Measurements from ENCODE around the gene MPPED2. TPM values are rescaled to one million over a fixed set of nuclear protein-coding genes. Genes with fewer than 3 reads are reported as not detected.

Gene MPPED2
- total RNA-seq, 2 donors from 2014 or later: 1.6 to 3.1 TPM

DNA sequence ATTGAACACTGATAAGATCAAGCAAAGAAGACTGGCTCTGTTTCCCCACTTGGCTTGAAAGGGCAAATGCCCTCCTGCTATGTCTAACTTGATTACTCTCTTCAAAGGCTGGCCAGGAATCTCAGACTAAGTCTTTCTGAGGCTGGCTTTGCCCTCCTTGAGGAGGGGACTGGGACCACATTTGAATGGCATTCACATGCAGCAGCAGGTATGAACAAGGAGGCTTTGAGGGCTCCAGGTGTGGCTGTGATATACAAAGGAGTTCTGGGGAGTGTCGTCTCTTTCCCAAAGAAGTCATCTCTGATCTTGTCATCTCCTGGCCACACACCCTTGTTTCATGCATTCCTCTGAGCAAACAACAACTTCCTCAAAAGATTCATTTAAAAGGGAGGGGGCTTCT is 132.4 kb downstream of the MPPED2 start:
- no peak for DNase-seq
- 80 to 92% methylated on average over 1 of the region's 1 CpG for WGBS, 2 donors
- H3K4me3 ChIP-seq: no peak overlapping the region
- no peak for TF ChIP-seq POLR2A (IDR thresholded peaks at IDR 0.05)
- TF ChIP-seq, protein P1, sequence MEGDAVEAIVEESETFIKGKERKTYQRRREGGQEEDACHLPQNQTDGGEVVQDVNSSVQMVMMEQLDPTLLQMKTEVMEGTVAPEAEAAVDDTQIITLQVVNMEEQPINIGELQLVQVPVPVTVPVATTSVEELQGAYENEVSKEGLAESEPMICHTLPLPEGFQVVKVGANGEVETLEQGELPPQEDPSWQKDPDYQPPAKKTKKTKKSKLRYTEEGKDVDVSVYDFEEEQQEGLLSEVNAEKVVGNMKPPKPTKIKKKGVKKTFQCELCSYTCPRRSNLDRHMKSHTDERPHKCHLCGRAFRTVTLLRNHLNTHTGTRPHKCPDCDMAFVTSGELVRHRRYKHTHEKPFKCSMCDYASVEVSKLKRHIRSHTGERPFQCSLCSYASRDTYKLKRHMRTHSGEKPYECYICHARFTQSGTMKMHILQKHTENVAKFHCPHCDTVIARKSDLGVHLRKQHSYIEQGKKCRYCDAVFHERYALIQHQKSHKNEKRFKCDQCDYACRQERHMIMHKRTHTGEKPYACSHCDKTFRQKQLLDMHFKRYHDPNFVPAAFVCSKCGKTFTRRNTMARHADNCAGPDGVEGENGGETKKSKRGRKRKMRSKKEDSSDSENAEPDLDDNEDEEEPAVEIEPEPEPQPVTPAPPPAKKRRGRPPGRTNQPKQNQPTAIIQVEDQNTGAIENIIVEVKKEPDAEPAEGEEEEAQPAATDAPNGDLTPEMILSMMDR (IDR thresholded peaks at IDR 0.05): no peak
- intact Hi-C loops (cut with DNase I): no loop called here
- H3K27me3 ChIP-seq: no peaks in the 10 kb centered on the region
- no peak overlapping the region for H3K27ac ChIP-seq
- H3K36me3 ChIP-seq (replicated peaks in 1 of 2; ENCODE audit: insufficient read depth in 1 of 2, low read depth in 2 of 2): no peaks in the 10 kb centered on the region
- H3K9me3 ChIP-seq: no peaks in the 10 kb centered on the region
- H3K4me1 ChIP-seq: no peaks in the 10 kb centered on the region
- ATAC-seq: no peak

DNA sequence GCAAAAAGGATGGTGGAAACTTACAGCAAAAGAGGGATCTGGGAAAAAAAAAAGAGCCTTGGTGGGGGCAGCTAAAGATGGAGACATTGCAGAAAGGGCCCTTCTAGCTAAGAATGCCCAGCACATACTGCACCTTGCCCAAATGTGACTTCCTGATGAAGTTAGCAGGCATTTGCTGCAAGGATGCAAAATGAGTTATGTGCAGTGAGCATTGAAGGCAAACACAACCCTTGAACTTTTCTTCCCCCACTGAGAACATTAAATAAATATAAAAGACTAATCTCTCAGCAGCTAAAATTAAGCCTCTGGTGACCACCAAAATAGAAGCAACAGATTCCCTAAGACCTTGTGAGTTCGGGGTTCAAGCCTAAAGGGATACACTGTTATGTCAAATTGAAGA is 133.3 kb downstream of the MPPED2 start:
- intact Hi-C loops (cut with DNase I): no loop called here
- H3K27me3 ChIP-seq: no peaks in the 10 kb centered on the region
- TF ChIP-seq, protein P1 (IDR thresholded peaks at IDR 0.05): no peak
- TF ChIP-seq POLR2A (IDR thresholded peaks at IDR 0.05): no peak
- H3K36me3 ChIP-seq (replicated peaks in 1 of 2; ENCODE audit: insufficient read depth in 1 of 2, low read depth in 2 of 2): no peaks in the 10 kb centered on the region
- DNase-seq (no peak), ATAC-seq (no peak)
- no peaks in the 10 kb centered on the region for H3K9me3 ChIP-seq
- no peaks in the 10 kb centered on the region for H3K4me1 ChIP-seq
- H3K4me3 ChIP-seq: no peak overlapping the region
- H3K27ac ChIP-seq: no peak overlapping the region
- WGBS, 2 donors: 56 to 61% methylated on average over 1 of the region's 1 CpG

DNA sequence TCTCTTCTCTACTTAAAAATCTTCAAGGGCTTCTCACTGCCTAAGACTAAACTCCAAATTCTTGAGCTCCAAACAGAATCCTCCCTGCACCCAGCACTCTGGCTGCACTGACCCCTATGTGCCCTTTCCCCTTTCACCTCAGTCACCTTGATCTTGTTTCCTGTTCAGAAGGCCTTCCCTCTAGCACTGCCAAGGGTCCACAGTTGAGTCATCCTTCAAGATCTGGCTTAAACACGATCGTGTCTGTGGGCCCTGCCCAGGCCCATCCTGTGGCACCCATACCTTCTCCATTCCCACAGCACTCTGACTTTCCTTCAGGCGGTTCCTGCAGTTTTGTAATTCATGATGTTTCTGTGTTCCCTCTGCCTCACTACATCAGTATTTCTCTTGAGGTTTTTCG is 134.0 kb downstream of the MPPED2 start:
- no peak overlapping the region for H3K27ac ChIP-seq
- intact Hi-C loops (cut with DNase I): no loop called here
- H3K9me3 ChIP-seq: no peaks in the 10 kb centered on the region
- no peaks in the 10 kb centered on the region for H3K36me3 ChIP-seq (replicated peaks in 1 of 2; ENCODE audit: insufficient read depth in 1 of 2, low read depth in 2 of 2)
- 45 to 50% methylated on average over 4 of the region's 4 CpGs for WGBS, 2 donors
- H3K4me3 ChIP-seq: no peak overlapping the region
- ATAC-seq (no peak), DNase-seq (no peak)
- no peaks in the 10 kb centered on the region for H3K27me3 ChIP-seq
- TF ChIP-seq, protein P1 (IDR thresholded peaks at IDR 0.05): no peak
- TF ChIP-seq POLR2A (IDR thresholded peaks at IDR 0.05): no peak
- no peaks in the 10 kb centered on the region for H3K4me1 ChIP-seq

DNA sequence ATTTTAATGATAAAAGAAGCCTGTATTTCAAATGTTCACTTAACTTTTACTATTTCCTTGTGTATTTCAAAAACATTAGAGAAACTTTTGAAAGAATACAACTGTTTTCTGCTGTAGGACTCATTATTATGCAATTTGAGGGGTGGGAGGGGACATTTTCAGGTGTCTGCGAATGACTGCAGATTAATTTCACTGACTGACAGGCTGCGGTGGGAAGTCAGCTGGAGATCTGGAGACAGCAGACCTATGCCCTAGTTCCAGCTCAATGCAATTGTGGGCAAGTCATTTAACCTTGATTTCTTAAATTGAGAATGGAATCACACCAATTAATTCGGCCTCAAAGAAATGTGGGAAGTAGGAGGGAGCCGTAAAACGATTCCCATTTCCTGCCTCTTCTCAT is 134.5 kb downstream of the MPPED2 start:
- Histone ChIP-seq H3K9me3 (no peaks in the 10 kb centered on the region), H3K36me3 (replicated peaks in 1 of 2; ENCODE audit: insufficient read depth in 1 of 2, low read depth in 2 of 2) (no peaks in the 10 kb centered on the region), H3K4me1 (no peaks in the 10 kb centered on the region), H3K27me3 (no peaks in the 10 kb centered on the region), H3K27ac (no peak overlapping the region), H3K4me3 (no peak overlapping the region)
- WGBS, 2 donors: 60 to 65% methylated on average over 5 of the region's 5 CpGs
- ATAC-seq (no peak), DNase-seq (no peak)
- intact Hi-C loops (cut with DNase I): no loop called here
- TF ChIP-seq POLR2A (IDR thresholded peaks at IDR 0.05): no peak
- TF ChIP-seq, protein P1 (IDR thresholded peaks at IDR 0.05): no peak

DNA sequence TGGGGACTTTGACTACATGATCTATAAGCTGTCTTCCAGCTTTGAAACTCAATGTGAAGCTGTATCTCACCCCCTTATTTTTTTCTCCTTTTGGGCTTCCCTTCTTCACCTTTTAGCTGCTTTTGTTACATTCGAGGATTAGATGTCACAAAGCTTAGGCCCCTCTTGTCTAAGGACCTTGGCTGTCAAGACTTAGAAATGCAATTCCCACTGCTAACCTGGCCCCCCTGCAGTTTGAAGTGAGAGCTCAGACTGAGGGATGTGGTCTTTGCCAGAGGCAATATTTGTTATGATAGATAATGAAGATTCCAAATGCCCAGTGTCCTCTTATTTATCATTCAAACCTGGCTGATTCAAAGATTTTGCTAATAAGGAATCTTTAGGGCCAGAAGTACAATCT is 135.0 kb downstream of the MPPED2 start:
- no peaks in the 10 kb centered on the region for H3K36me3 ChIP-seq (replicated peaks in 1 of 2; ENCODE audit: insufficient read depth in 1 of 2, low read depth in 2 of 2)
- ATAC-seq (no peak), DNase-seq (no peak)
- no peaks in the 10 kb centered on the region for H3K4me1 ChIP-seq
- 31 to 56% methylated on average over 1 of the region's 1 CpG for WGBS, 2 donors
- no peak overlapping the region for H3K4me3 ChIP-seq
- TF ChIP-seq, protein P1 (IDR thresholded peaks at IDR 0.05): no peak
- no peak for TF ChIP-seq POLR2A (IDR thresholded peaks at IDR 0.05)
- H3K9me3 ChIP-seq: no peaks in the 10 kb centered on the region
- H3K27ac ChIP-seq: no peak overlapping the region
- no peaks in the 10 kb centered on the region for H3K27me3 ChIP-seq
- intact Hi-C loops (cut with DNase I): no loop called here
